ENCODE results near the gene POLL. TPM values are rescaled to one million over a fixed set of nuclear protein-coding genes. Genes with fewer than 3 reads are reported as not detected.

The POLL gene
- total RNA-seq, 1 donor from 2014 or later = 27.8 TPM

DNA sequence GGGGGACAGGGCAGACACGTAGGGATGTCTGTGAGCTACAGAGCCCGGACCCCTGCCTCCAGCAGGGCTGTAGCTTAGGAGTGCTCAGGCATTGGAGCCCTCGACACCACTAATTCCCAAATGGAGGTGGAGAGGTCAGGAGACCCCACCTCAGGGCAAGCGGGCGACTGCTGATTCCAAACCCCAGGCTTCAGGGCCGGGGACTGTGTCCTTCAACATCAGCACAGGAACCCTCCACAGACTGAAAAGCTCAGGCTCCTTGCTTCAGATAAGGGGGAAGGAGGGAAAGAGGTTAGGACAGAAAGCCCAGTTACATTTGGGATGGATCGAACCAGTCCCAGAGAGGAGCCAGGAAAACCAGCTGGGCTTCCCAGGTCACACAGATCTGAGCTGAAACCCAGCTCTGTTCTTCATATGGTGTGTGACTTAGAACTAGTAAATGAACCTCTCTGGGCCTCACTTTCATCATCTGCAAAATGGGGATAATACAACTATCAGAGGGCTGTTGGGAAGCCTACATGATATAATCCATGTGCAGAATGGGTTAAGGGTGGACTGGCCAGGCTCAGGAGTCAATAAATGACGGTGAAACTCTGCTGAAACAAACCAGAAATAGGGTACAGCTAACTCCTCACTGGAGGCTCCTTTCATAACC is 16.7 kb downstream of the POLL start:
- Mint-ChIP-seq H3K4me3 (ENCODE audit: unreplicated experiment) (peak overlapping the region; percentile 60), H3K27ac (ENCODE audit: unreplicated experiment) (no peak overlapping the region), H3K27me3 (ENCODE audit: low read depth, unreplicated experiment) (peaks cover 47% of the 10 kb centered on the region), H3K9me3 (ENCODE audit: unreplicated experiment) (peaks cover 8% of the 10 kb centered on the region), H3K4me1 (ENCODE audit: low read depth, unreplicated experiment) (no peaks in the 10 kb centered on the region), H3K36me3 (ENCODE audit: low read depth, unreplicated experiment) (no peaks in the 10 kb centered on the region)
- H3K27me3 ChIP-seq (ENCODE audit: insufficient read depth, low read length) = peaks cover 11% of the 10 kb centered on the region
- no peak overlapping the region for H3K9ac ChIP-seq (ENCODE audit: low read length)
- peaks cover 8% of the 10 kb centered on the region for H3K9me3 ChIP-seq (ENCODE audit: insufficient read depth, low read depth, low read length)
- no peak overlapping the region for H2AFZ ChIP-seq (ENCODE audit: low read depth, low read length)
- peaks cover 15% of the 10 kb centered on the region for H3K4me1 ChIP-seq (ENCODE audit: insufficient read depth, low read length)
- no peaks in the 10 kb centered on the region for H4K20me1 ChIP-seq (ENCODE audit: insufficient read depth, low read length)
- TF ChIP-seq, protein P1, sequence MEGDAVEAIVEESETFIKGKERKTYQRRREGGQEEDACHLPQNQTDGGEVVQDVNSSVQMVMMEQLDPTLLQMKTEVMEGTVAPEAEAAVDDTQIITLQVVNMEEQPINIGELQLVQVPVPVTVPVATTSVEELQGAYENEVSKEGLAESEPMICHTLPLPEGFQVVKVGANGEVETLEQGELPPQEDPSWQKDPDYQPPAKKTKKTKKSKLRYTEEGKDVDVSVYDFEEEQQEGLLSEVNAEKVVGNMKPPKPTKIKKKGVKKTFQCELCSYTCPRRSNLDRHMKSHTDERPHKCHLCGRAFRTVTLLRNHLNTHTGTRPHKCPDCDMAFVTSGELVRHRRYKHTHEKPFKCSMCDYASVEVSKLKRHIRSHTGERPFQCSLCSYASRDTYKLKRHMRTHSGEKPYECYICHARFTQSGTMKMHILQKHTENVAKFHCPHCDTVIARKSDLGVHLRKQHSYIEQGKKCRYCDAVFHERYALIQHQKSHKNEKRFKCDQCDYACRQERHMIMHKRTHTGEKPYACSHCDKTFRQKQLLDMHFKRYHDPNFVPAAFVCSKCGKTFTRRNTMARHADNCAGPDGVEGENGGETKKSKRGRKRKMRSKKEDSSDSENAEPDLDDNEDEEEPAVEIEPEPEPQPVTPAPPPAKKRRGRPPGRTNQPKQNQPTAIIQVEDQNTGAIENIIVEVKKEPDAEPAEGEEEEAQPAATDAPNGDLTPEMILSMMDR (IDR thresholded peaks at IDR 0.05; ENCODE audit: insufficient read depth, low read depth, low read length) = no peak
- TF ChIP-seq EZH2 (IDR thresholded peaks at IDR 0.05; ENCODE audit: insufficient read depth, low read length) = no peak
- no peak overlapping the region for H3K27ac ChIP-seq (ENCODE audit: low read depth, low read length)
- H3K79me2 ChIP-seq (ENCODE audit: insufficient read depth, low read length) = no peaks in the 10 kb centered on the region
- no peak for DNase-seq (ENCODE audit: low read depth)
- H3K4me3 ChIP-seq (ENCODE audit: insufficient read depth, low read depth, low read length) = no peak overlapping the region
- FAIRE-seq = no peak
- no peak overlapping the region for H3K4me2 ChIP-seq (ENCODE audit: low read length)
- H3K36me3 ChIP-seq (ENCODE audit: insufficient read depth, low read length) = no peaks in the 10 kb centered on the region

DNA sequence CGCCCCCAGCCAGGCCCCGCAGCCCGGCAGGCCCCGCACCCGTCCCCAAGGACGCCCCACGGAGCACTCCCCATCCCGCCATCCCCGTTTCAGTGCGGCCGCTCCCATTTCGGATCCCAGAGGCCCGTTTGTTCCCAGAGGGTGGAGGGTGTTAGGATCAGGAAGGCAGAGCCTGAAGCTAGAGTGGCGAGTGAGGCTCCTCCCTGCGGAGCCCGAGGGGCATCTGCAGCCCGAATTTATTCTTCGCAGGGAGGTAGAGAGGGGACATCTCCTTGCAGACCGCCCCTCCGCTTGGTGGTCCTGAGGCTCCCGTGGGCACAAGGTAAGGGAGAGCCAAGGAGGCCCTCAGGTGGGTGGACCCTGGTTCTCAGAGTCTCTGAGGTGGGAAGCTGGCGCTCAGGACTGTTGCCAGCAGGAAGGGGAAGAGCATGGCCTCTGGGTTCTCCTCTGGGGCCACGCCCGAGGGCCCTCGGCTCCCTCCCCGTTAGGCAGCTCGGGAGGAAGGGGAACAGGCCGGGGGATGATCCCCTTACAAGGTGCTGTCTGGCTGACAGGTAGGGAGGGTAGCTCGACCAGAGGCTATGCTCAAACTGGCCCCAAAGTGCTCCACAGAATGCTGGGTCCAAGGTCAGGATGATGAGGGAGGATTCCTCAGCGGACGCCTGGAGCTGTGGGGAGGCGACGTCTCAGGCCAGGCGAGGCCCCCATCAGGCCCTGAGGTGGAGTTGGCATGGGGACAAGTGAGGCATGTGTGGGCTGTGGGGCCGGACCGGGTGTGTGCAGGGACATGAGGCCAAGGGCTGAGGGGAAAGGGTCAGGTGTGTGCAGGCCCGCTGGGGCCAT is 17.4 kb downstream of the POLL start:
- H3K36me3 ChIP-seq (ENCODE audit: insufficient read depth, low read length) = no peaks in the 10 kb centered on the region
- peaks cover 53% of the 10 kb centered on the region for H3K27me3 Mint-ChIP-seq (ENCODE audit: low read depth, unreplicated experiment)
- H3K36me3 Mint-ChIP-seq (ENCODE audit: low read depth, unreplicated experiment) = no peaks in the 10 kb centered on the region
- peaks cover 8% of the 10 kb centered on the region for H3K9me3 Mint-ChIP-seq (ENCODE audit: unreplicated experiment)
- peaks cover 15% of the 10 kb centered on the region for H3K4me1 ChIP-seq (ENCODE audit: insufficient read depth, low read length)
- no peaks in the 10 kb centered on the region for H3K79me2 ChIP-seq (ENCODE audit: insufficient read depth, low read length)
- peaks cover 8% of the 10 kb centered on the region for H3K9me3 ChIP-seq (ENCODE audit: insufficient read depth, low read depth, low read length)
- no peaks in the 10 kb centered on the region for H3K4me1 Mint-ChIP-seq (ENCODE audit: low read depth, unreplicated experiment)
- DNase-seq (ENCODE audit: low read depth) (no peak), FAIRE-seq (no peak)
- no peaks in the 10 kb centered on the region for H4K20me1 ChIP-seq (ENCODE audit: insufficient read depth, low read length)
- H3K4me2 ChIP-seq (ENCODE audit: low read length) = peak overlapping the region; percentile 99
- H3K27ac Mint-ChIP-seq (ENCODE audit: unreplicated experiment) = no peak overlapping the region
- peak overlapping the region; percentile 60 for H3K4me3 Mint-ChIP-seq (ENCODE audit: unreplicated experiment)
- peaks cover 16% of the 10 kb centered on the region for H3K27me3 ChIP-seq (ENCODE audit: insufficient read depth, low read length)
- peak overlapping the region; percentile 91 for H2AFZ ChIP-seq (ENCODE audit: low read depth, low read length)
- TF ChIP-seq, protein P1 (IDR thresholded peaks at IDR 0.05; ENCODE audit: insufficient read depth, low read depth, low read length) = no peak
- peak overlapping the region; percentile 76 for H3K9ac ChIP-seq (ENCODE audit: low read length)
- peak overlapping the region; percentile 66 for H3K4me3 ChIP-seq (ENCODE audit: insufficient read depth, low read depth, low read length)
- H3K27ac ChIP-seq (ENCODE audit: low read depth, low read length) = no peak overlapping the region
